H1 (cell line): Measurements from ENCODE around the gene GHRL. TPM values are rescaled to one million over a fixed set of nuclear protein-coding genes. Genes with fewer than 3 reads are reported as not detected.
"Not testable (repeated sequence)": the region's sequence is repeated elsewhere in the genome, so short reads cannot be mapped to it uniquely, and the experiment has no call there.

Experiments used
- CTCF ChIA-PET: fragments of 300-600 bp; sonication (Branson Sonifier 250); formaldehyde crosslinking; loops from one replicate; lab custom pipeline; 2021; ENCODE audit not compliant: partially characterized antibody; lab: Charles Lee
- POLR2A ChIA-PET: fragments of 300-600 bp; sonication (Branson Sonifier 250); formaldehyde crosslinking; loops from one replicate; lab custom pipeline; 2021; ENCODE audit warnings: inconsistent platforms; ENCODE audit not compliant: partially characterized antibody; lab: Charles Lee
- DNase-seq, 2 experiments: peaks; one replicate each; pipeline versions ENCODE4 v3.0.0 to v3.0.0-alpha.2; 2010 to 2022; ENCODE audit warnings: low spot score in 2 of 2, low read depth in 1 of 2, mixed read lengths in 1 of 2
- FAIRE-seq: peaks from 2 replicates; lab custom pipeline; 2011; peaks lifted over from hg19 to GRCh38; lab: Jason Lieb, UNC
- H2AFZ ChIP-seq: 2 replicates; pipeline ENCODE4 v1.8.1; 2012; ENCODE audit warnings: low read length, inconsistent platforms
- H2AK5ac ChIP-seq: 2 replicates; pipeline ENCODE4 v1.6.1; 2013; ENCODE audit warnings: low read depth, low read length
- H2BK120ac ChIP-seq: replicated peaks from 2 replicates; pipeline ENCODE3; 2013; ENCODE audit warnings: low read depth, low read length, inconsistent platforms
- H2BK12ac ChIP-seq: 2 replicates; pipeline ENCODE4 v1.6.1; 2013; ENCODE audit warnings: low read depth, low read length
- H2BK15ac ChIP-seq: 2 replicates; pipeline ENCODE4 v1.6.1; 2013; ENCODE audit warnings: low read length
- H2BK20ac ChIP-seq: 2 replicates; pipeline ENCODE4 v1.6.1; 2013; ENCODE audit warnings: low read length
- H2BK5ac ChIP-seq: 2 replicates; pipeline ENCODE4 v1.6.1; 2013; ENCODE audit warnings: low read depth, low read length
- H3K14ac ChIP-seq: 2 replicates; pipeline ENCODE4 v1.6.1; 2013; ENCODE audit warnings: inconsistent platforms; ENCODE audit not compliant: insufficient read length
- H3K18ac ChIP-seq: 2 replicates; pipeline ENCODE4 v1.6.1; 2013; ENCODE audit warnings: low read length; ENCODE audit errors: extremely low read depth
- H3K23ac ChIP-seq: 2 replicates; pipeline ENCODE4 v1.6.1; 2013; ENCODE audit warnings: inconsistent platforms; ENCODE audit not compliant: insufficient read length
- H3K23me2 ChIP-seq: 2 replicates; pipeline ENCODE4 v1.6.1; 2013; ENCODE audit warnings: low read depth, low read length
- H3K27ac ChIP-seq: 2 replicates; pipeline ENCODE4 v1.6.1; 2011; ENCODE audit warnings: low read depth, low read length, inconsistent platforms
- H3K27me3 ChIP-seq, 4 experiments: replicated peaks in 1 of 4; 1 replicate in 1 of 4; 2 replicates in 3 of 4; pipeline versions ENCODE4 v1.6.1 to v1.8.1; 2011 to 2013; ENCODE audit warnings: low read length in 3 of 4, mild to moderate bottlenecking in 3 of 4, inconsistent platforms in 2 of 4, mixed read lengths in 2 of 4, moderate library complexity in 1 of 4; ENCODE audit not compliant: control insufficient read depth in 3 of 4, insufficient read depth in 3 of 4; ENCODE audit errors: extremely low read depth in 1 of 4
- H3K36me3 ChIP-seq, 4 experiments: 2 replicates each; pipeline versions ENCODE4 v1.6.1 to v1.8.1; 2011 to 2013; ENCODE audit warnings: mild to moderate bottlenecking in 4 of 4, low read length in 3 of 4, moderate library complexity in 2 of 4, control low read depth in 1 of 4, inconsistent platforms in 1 of 4; ENCODE audit not compliant: insufficient read depth in 4 of 4, control insufficient read depth in 2 of 4
- H3K4ac ChIP-seq: replicated peaks from 2 replicates; pipeline ENCODE3; 2013; ENCODE audit warnings: low read length, low read depth, mixed read lengths, inconsistent platforms; ENCODE audit not compliant: insufficient read length
- H3K4me1 ChIP-seq, 4 experiments: replicated peaks in 1 of 4; 1 replicate in 1 of 4; 2 replicates in 3 of 4; pipeline versions ENCODE4 v1.6.1 to v1.8.1; 2011 to 2013; ENCODE audit warnings: low read length in 3 of 4, inconsistent platforms in 2 of 4, mixed read lengths in 1 of 4; ENCODE audit not compliant: insufficient read depth in 4 of 4, control insufficient read depth in 3 of 4
- H3K4me2 ChIP-seq, 2 experiments: 2 replicates each; pipeline versions ENCODE4 v1.6.1 to v1.8.1; 2011 to 2013; ENCODE audit warnings: low read depth in 2 of 2, low read length in 2 of 2, control low read depth in 1 of 2, inconsistent platforms in 1 of 2, mild to moderate bottlenecking in 1 of 2; ENCODE audit not compliant: insufficient read depth in 1 of 2
- H3K4me3 ChIP-seq, 4 experiments: fragments of 200-600, 300-600 bp in 1 of 4; sonication (generic), shearing (Covaris generic), sonication (Bioruptor Twin) in 1 of 4; 2 replicates each; pipeline versions ENCODE4 v1.5.1 to v1.8.1; 2011 to 2016; ENCODE audit warnings: low read length in 4 of 4, low read depth in 3 of 4, control low read depth in 2 of 4, inconsistent platforms in 2 of 4, mild to moderate bottlenecking in 2 of 4, mixed read lengths in 1 of 4, moderate library complexity in 1 of 4; ENCODE audit not compliant: insufficient read depth in 2 of 4; ENCODE audit errors: extremely low read depth in 1 of 4
- H3K56ac ChIP-seq: replicated peaks from 2 replicates; pipeline ENCODE3; 2013; ENCODE audit warnings: low read depth, mild to moderate bottlenecking, mixed read lengths, low read length, inconsistent platforms; ENCODE audit not compliant: insufficient read length
- H3K79me1 ChIP-seq: 2 replicates; pipeline ENCODE4 v1.6.1; 2013; ENCODE audit warnings: low read depth, low read length, control low read depth
- H3K79me2 ChIP-seq, 2 experiments: 2 replicates each; pipeline versions ENCODE4 v1.6.1 to v1.8.1; 2012 to 2013; ENCODE audit warnings: low read length in 2 of 2, mild to moderate bottlenecking in 2 of 2, inconsistent platforms in 1 of 2; ENCODE audit not compliant: insufficient read depth in 2 of 2, control insufficient read depth in 1 of 2
- H3K9ac ChIP-seq, 4 experiments: replicated peaks in 1 of 4; 1 replicate in 1 of 4; 2 replicates in 3 of 4; pipeline versions ENCODE4 v1.6.1 to v1.8.1; 2011 to 2013; ENCODE audit warnings: low read depth in 3 of 4, low read length in 3 of 4, control low read depth in 2 of 4, mild to moderate bottlenecking in 2 of 4, moderate library complexity in 2 of 4, inconsistent platforms in 1 of 4; ENCODE audit errors: extremely low read depth in 1 of 4
- H3K9me3 ChIP-seq, 2 experiments: 2 replicates each; pipeline versions ENCODE4 v1.6.1 to v1.8.1; 2012 to 2013; ENCODE audit warnings: mild to moderate bottlenecking in 2 of 2, moderate library complexity in 2 of 2, control low read depth in 1 of 2, inconsistent platforms in 1 of 2, low read depth in 1 of 2, low read length in 1 of 2, mixed read lengths in 1 of 2; ENCODE audit not compliant: insufficient read depth in 2 of 2
- H4K20me1 ChIP-seq, 2 experiments: replicated peaks in 1 of 2; 2 replicates each; pipeline versions ENCODE3 to v1.8.1; 2011 to 2013; ENCODE audit warnings: inconsistent platforms in 2 of 2, low read length in 2 of 2, mild to moderate bottlenecking in 1 of 2; ENCODE audit not compliant: insufficient read depth in 2 of 2, control insufficient read depth in 1 of 2
- H4K5ac ChIP-seq: 2 replicates; pipeline ENCODE4 v1.6.1; 2013; ENCODE audit warnings: low read length, low read depth, mixed read lengths, inconsistent platforms; ENCODE audit not compliant: insufficient read length
- H4K8ac ChIP-seq: 2 replicates; pipeline ENCODE4 v1.8.0; 2013; ENCODE audit warnings: mild to moderate bottlenecking, moderate library complexity, low read length, inconsistent platforms; ENCODE audit not compliant: insufficient read depth; ENCODE audit errors: extremely low read depth
- H4K91ac ChIP-seq: replicated peaks from 2 replicates; pipeline ENCODE3; 2013; ENCODE audit warnings: low read length, mixed read lengths, inconsistent platforms; ENCODE audit not compliant: insufficient read length
- WGBS, 2 experiments: shearing (Covaris generic) in 1 of 2; methylation state at CpG; one replicate each; pipeline versions ENCODE4 v1.1.6 to v1.1.7; 2013 to 2015; ENCODE audit warnings: low lambda C conversion rate in 2 of 2, mixed read lengths in 2 of 2, inconsistent platforms in 1 of 2, low coverage in 1 of 2, missing lambda C conversion rate in 1 of 2; ENCODE audit not compliant: insufficient replicate concordance in 2 of 2, insufficient coverage in 1 of 2, insufficient read length in 1 of 2; ENCODE audit errors: extremely low coverage in 1 of 2, missing lambda C conversion rate in 1 of 2; 5-methylcytosine and 5-hydroxymethylcytosine counted together
- polyA plus RNA-seq, 7 experiments: library from polyadenylated mRNA; depleted of rRNA in 3 of 7; stranded (reverse) in 5 of 7; unstranded in 2 of 7; fragments of >200 nt in 5 of 7; fragments of 200-250 nt in 2 of 7; gene quantifications; 1 replicate in 5 of 7; 2 replicates in 1 of 7; 4 replicates in 1 of 7; pipeline versions ENCODE4 v1.2.1 to v1.2.3, GENCODE V29; 2011 to 2013; ENCODE audit warnings: missing spikeins in 2 of 7, mixed read lengths in 2 of 7
- total RNA-seq: library from RNA; stranded (reverse); fragmentation: NEBNext Ultra II Directional; extraction: Animal tissue kit (Norgen Biotek cat#: 25700); gene quantifications from 2 replicates; pipeline ENCODE4 v1.2.1, GENCODE V29; 2021

The GHRL gene
- total and polyA plus RNA-seq, 2 of the 8 experiments (the other 6 are each of a cell fraction or from before 2014, with no cell fraction given) = 0.32 to 0.35 TPM

DNA sequence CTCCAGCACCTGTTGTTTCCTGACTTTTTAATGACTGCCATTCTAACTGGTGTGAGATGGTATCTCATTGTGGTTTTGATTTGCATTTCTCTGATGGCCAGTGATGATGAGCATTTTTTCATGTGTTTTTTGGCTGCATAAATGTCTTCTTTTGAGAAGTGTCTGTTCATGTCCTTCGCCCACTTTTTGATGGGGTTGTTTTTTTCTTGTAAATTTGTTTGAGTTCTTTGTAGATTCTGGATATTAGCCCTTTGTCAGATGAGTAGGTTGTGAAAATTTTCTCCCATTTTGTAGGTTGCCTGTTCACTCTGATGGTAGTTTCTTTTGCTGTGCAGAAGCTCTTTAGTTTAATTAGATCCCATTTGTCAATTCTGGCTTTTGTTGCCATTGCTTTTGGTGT lies 5.3 kb upstream of the GHRL start:
- H4K20me1 ChIP-seq, H2AK5ac ChIP-seq, H4K5ac ChIP-seq, H4K91ac ChIP-seq, H3K4me2 ChIP-seq, FAIRE-seq, H3K56ac ChIP-seq, H3K79me2 ChIP-seq, H2BK15ac ChIP-seq, POLR2A ChIA-PET, H3K4me3 ChIP-seq, H3K4ac ChIP-seq, CTCF ChIA-PET, DNase-seq, H3K79me1 ChIP-seq, H3K23me2 ChIP-seq, H4K8ac ChIP-seq, H3K27ac ChIP-seq, H3K4me1 ChIP-seq, H3K27me3 ChIP-seq, H2AFZ ChIP-seq, H3K18ac ChIP-seq, H3K14ac ChIP-seq, H3K9ac ChIP-seq, H2BK5ac ChIP-seq, H2BK120ac ChIP-seq, H3K9me3 ChIP-seq, H2BK20ac ChIP-seq, H3K23ac ChIP-seq, H2BK12ac ChIP-seq: not testable (repeated sequence)
- WGBS, 2 experiments = 83% methylated on average over 1 of the region's 1 CpG; no CpG with 5 or more reads in 1 of the 2 experiments
- H3K36me3 ChIP-seq = peaks cover 9 to 33% (median 23%) of the 10 kb centered on the region in 4 experiments
